Stimulated activated CD4-positive, alpha-beta T cell treated with anti-CD3 and anti-CD28 coated beads, TNF-alpha, amount 100 ng/mL, for 24 hours (primary cell): ENCODE results near the gene GSTM1.
"Not testable (repeated sequence)": the region's sequence is repeated elsewhere in the genome, so short reads cannot be mapped to it uniquely, and the experiment has no call there.

Experiments
- DNase-seq, 3 experiments: peaks; one replicate each; pipeline ENCODE4 v3.0.0-alpha.2; 2020; ENCODE audit warnings: low read depth in 3 of 3

Gene GSTM1

GRCh38 chr1:109697066-109697465 lies 9.4 kb downstream of the GSTM1 start:
- no peak for DNase-seq

GRCh38 chr1:109697861-109698260 lies 10.2 kb downstream of the GSTM1 start:
- not testable (repeated sequence) for DNase-seq

- DNase-seq, result not testable (repeated sequence)
Observed at GRCh38 chr1:109702940-109703339, 15.3 kb downstream of the GSTM1 start.

GRCh38 chr1:109704173-109704572 lies 16.6 kb downstream of the GSTM1 start:
- no peak for DNase-seq

- DNase-seq, result no peak
Observed at GRCh38 chr1:109705411-109705810, 17.8 kb downstream of the GSTM1 start.

GRCh38 chr1:109708949-109709348 lies 21.3 kb downstream of the GSTM1 start:
- DNase-seq, result not testable (repeated sequence)

GRCh38 chr1:109709822-109710221 lies 22.2 kb downstream of the GSTM1 start:
- not testable (repeated sequence) for DNase-seq

- DNase-seq, result not testable (repeated sequence)
Observed at GRCh38 chr1:109711593-109712320, 24.1 kb downstream of the GSTM1 start, which contains the start of gene GSTM5. TSS of gene GSTM5 (plus strand) at chr1:109712251. CDS start at chr1:109712313, 62 bp downstream.

GRCh38 chr1:109712321-109712864 lies 24.8 kb downstream of the GSTM1 start:
- no peak for DNase-seq

GRCh38 chr1:109713636-109714035 lies 26.0 kb downstream of the GSTM1 start:
- no peak for DNase-seq

GRCh38 chr1:109714661-109715372 lies 27.2 kb downstream of the GSTM1 start:
- DNase-seq, result no peak

- no peak for DNase-seq
Observed at GRCh38 chr1:109716121-109716520, 28.5 kb downstream of the GSTM1 start.

- no peak for DNase-seq
Observed at GRCh38 chr1:109716570-109717090, 29.0 kb downstream of the GSTM1 start.

- no peak for DNase-seq
Observed at GRCh38 chr1:109717729-109718128, 30.1 kb downstream of the GSTM1 start.

- DNase-seq, result no peak
Observed at GRCh38 chr1:109718495-109718894, 30.9 kb downstream of the GSTM1 start.

GRCh38 chr1:109719337-109719837 lies 31.8 kb downstream of the GSTM1 start:
- DNase-seq, result no peak

GRCh38 chr1:109721042-109721441 lies 33.4 kb downstream of the GSTM1 start:
- DNase-seq, result no peak

GRCh38 chr1:109721971-109722370 lies 34.4 kb downstream of the GSTM1 start:
- DNase-seq, result no peak

- DNase-seq, result no peak
Observed at GRCh38 chr1:109722908-109723691, 35.5 kb downstream of the GSTM1 start.

- DNase-seq, result no peak
Observed at GRCh38 chr1:109724933-109725332, 37.3 kb downstream of the GSTM1 start.

GRCh38 chr1:109725510-109725909 lies 37.9 kb downstream of the GSTM1 start:
- no peak for DNase-seq

GRCh38 chr1:109726007-109726406 lies 38.4 kb downstream of the GSTM1 start:
- no peak for DNase-seq
